ENCODE measurements around the gene CAMK1D.
"Not testable (repeated sequence)": the region's sequence is repeated elsewhere in the genome, so short reads cannot be mapped to it uniquely, and the experiment has no call there.

The CAMK1D gene

GRCh38 chr10:12340937-12341336 is 8.4 kb upstream of the CAMK1D start:
- DNase-seq (ENCODE audit: low read depth) = no peak

GRCh38 chr10:12341526-12341925 is 7.8 kb upstream of the CAMK1D start:
- no peak for DNase-seq (ENCODE audit: low read depth)

GRCh38 chr10:12344375-12345110 is 4.8 kb upstream of the CAMK1D start:
- DNase-seq (ENCODE audit: low read depth) = no peak

GRCh38 chr10:12346707-12347106 is 2.6 kb upstream of the CAMK1D start:
- DNase-seq (ENCODE audit: low read depth) = no peak

- no peak for DNase-seq (ENCODE audit: low read depth)
Measured at GRCh38 chr10:12348294-12348869, 965 bp upstream of the CAMK1D start.

- no peak for DNase-seq (ENCODE audit: low read depth)
Measured at GRCh38 chr10:12349629-12350166, 351 bp downstream of the CAMK1D start.

- peak; percentile 17 for DNase-seq (ENCODE audit: low read depth)
Measured at GRCh38 chr10:12350167-12350872, 973 bp downstream of the CAMK1D start.

GRCh38 chr10:12350925-12351324 is 1.6 kb downstream of the CAMK1D start:
- DNase-seq (ENCODE audit: low read depth) = no peak

- no peak for DNase-seq (ENCODE audit: low read depth)
Measured at GRCh38 chr10:12351447-12351846, 2.1 kb downstream of the CAMK1D start.

- DNase-seq (ENCODE audit: low read depth) = no peak
Measured at GRCh38 chr10:12351889-12352288, 2.5 kb downstream of the CAMK1D start.

- DNase-seq (ENCODE audit: low read depth) = no peak
Measured at GRCh38 chr10:12353399-12354242, 4.3 kb downstream of the CAMK1D start.

- not testable (repeated sequence) for DNase-seq (ENCODE audit: low read depth)
Measured at GRCh38 chr10:12354696-12355095, 5.3 kb downstream of the CAMK1D start.

GRCh38 chr10:12355384-12355783 is 6.0 kb downstream of the CAMK1D start:
- DNase-seq (ENCODE audit: low read depth) = no peak

GRCh38 chr10:12357525-12358151 is 8.3 kb downstream of the CAMK1D start:
- no peak for DNase-seq (ENCODE audit: low read depth)

- no peak for DNase-seq (ENCODE audit: low read depth)
Measured at GRCh38 chr10:12358863-12359564, 9.7 kb downstream of the CAMK1D start.

GRCh38 chr10:12360461-12360860 is 11.1 kb downstream of the CAMK1D start:
- no peak for DNase-seq (ENCODE audit: low read depth)

- DNase-seq (ENCODE audit: low read depth) = not testable (repeated sequence)
Measured at GRCh38 chr10:12361115-12361514, 11.8 kb downstream of the CAMK1D start.

- DNase-seq (ENCODE audit: low read depth) = no peak
Measured at GRCh38 chr10:12364559-12364958, 15.2 kb downstream of the CAMK1D start.

- no peak for DNase-seq (ENCODE audit: low read depth)
Measured at GRCh38 chr10:12367272-12367671, 17.9 kb downstream of the CAMK1D start.

- DNase-seq (ENCODE audit: low read depth) = no peak
Measured at GRCh38 chr10:12369982-12370381, 20.6 kb downstream of the CAMK1D start.

GRCh38 chr10:12372846-12373245 is 23.5 kb downstream of the CAMK1D start:
- DNase-seq (ENCODE audit: low read depth) = no peak
